ENCODE results near the gene LTA4H. TPM values are rescaled to one million over a fixed set of nuclear protein-coding genes. Genes with fewer than 3 reads are reported as not detected.
A peak's percentile ranks its signal among the peaks of the same experiment; 100 is the strongest.

Gene LTA4H
- total RNA-seq, 1 donor from 2014 or later, result 83.5 TPM

GRCh38 chr12:95982602-95983001 lies 52.8 kb downstream of the LTA4H start:
- FAIRE-seq, result no peak
- DNase-seq (ENCODE audit: low read depth), result no peak
- TF ChIP-seq CTCF (IDR thresholded peaks at IDR 0.05; ENCODE audit: insufficient read depth, low read length, severe bottlenecking), result no peak
- Histone ChIP-seq H3K27me3 (ENCODE audit: control insufficient read depth, insufficient read depth, low read length) (no peaks in the 10 kb centered on the region), H3K4me3 (ENCODE audit: low read depth, low read length) (no peak overlapping the region), H3K36me3 (ENCODE audit: control insufficient read depth, insufficient read depth, low read length) (no peaks in the 10 kb centered on the region)

GRCh38 chr12:95980437-95980836 lies 55.0 kb downstream of the LTA4H start:
- FAIRE-seq, result no peak
- TF ChIP-seq CTCF (IDR thresholded peaks at IDR 0.05; ENCODE audit: insufficient read depth, low read length, severe bottlenecking), result no peak
- DNase-seq (ENCODE audit: low read depth), result no peak
- Histone ChIP-seq H3K4me3 (ENCODE audit: low read depth, low read length) (no peak overlapping the region), H3K36me3 (ENCODE audit: control insufficient read depth, insufficient read depth, low read length) (no peaks in the 10 kb centered on the region), H3K27me3 (ENCODE audit: control insufficient read depth, insufficient read depth, low read length) (no peaks in the 10 kb centered on the region)

- no peak for DNase-seq (ENCODE audit: low read depth)
- FAIRE-seq, result peak; percentile 18
- Histone ChIP-seq H3K27me3 (ENCODE audit: control insufficient read depth, insufficient read depth, low read length) (no peaks in the 10 kb centered on the region), H3K36me3 (ENCODE audit: control insufficient read depth, insufficient read depth, low read length) (no peaks in the 10 kb centered on the region), H3K4me3 (ENCODE audit: low read depth, low read length) (no peak overlapping the region)
- no peak for TF ChIP-seq CTCF (IDR thresholded peaks at IDR 0.05; ENCODE audit: insufficient read depth, low read length, severe bottlenecking)
Observed at GRCh38 chr12:95978774-95979173, 56.6 kb downstream of the LTA4H start.

GRCh38 chr12:95978351-95978750 lies 57.0 kb downstream of the LTA4H start:
- Histone ChIP-seq H3K27me3 (ENCODE audit: control insufficient read depth, insufficient read depth, low read length) (no peaks in the 10 kb centered on the region), H3K36me3 (ENCODE audit: control insufficient read depth, insufficient read depth, low read length) (no peaks in the 10 kb centered on the region), H3K4me3 (ENCODE audit: low read depth, low read length) (no peak overlapping the region)
- DNase-seq (ENCODE audit: low read depth) (no peak), FAIRE-seq (no peak)
- no peak for TF ChIP-seq CTCF (IDR thresholded peaks at IDR 0.05; ENCODE audit: insufficient read depth, low read length, severe bottlenecking)

GRCh38 chr12:95977764-95978305 lies 57.6 kb downstream of the LTA4H start:
- H3K27me3 ChIP-seq (ENCODE audit: control insufficient read depth, insufficient read depth, low read length), result no peaks in the 10 kb centered on the region
- no peak for TF ChIP-seq CTCF (IDR thresholded peaks at IDR 0.05; ENCODE audit: insufficient read depth, low read length, severe bottlenecking)
- no peak overlapping the region for H3K4me3 ChIP-seq (ENCODE audit: low read depth, low read length)
- no peak for DNase-seq (ENCODE audit: low read depth)
- no peaks in the 10 kb centered on the region for H3K36me3 ChIP-seq (ENCODE audit: control insufficient read depth, insufficient read depth, low read length)
- FAIRE-seq, result no peak

GRCh38 chr12:95976416-95976832 lies 59.0 kb downstream of the LTA4H start:
- no peak for TF ChIP-seq CTCF (IDR thresholded peaks at IDR 0.05; ENCODE audit: insufficient read depth, low read length, severe bottlenecking)
- FAIRE-seq (no peak), DNase-seq (ENCODE audit: low read depth) (peak; percentile 43)
- Histone ChIP-seq H3K27me3 (ENCODE audit: control insufficient read depth, insufficient read depth, low read length) (no peaks in the 10 kb centered on the region), H3K4me3 (ENCODE audit: low read depth, low read length) (no peak overlapping the region), H3K36me3 (ENCODE audit: control insufficient read depth, insufficient read depth, low read length) (no peaks in the 10 kb centered on the region)

All from bronchial epithelial cell (primary cell).